Measurements from ENCODE around the gene NSD1.
"Not testable (repeated sequence)": the region's sequence is repeated elsewhere in the genome, so short reads cannot be mapped to it uniquely, and the experiment has no call there.

Gene NSD1

GRCh38 chr5:177231479-177232250, 98.1 kb downstream of the NSD1 start:
- no peak for DNase-seq (ENCODE audit: low spot score)

GRCh38 chr5:177232358-177232757, 98.8 kb downstream of the NSD1 start:
- no peak for DNase-seq (ENCODE audit: low spot score)

- no peak for DNase-seq (ENCODE audit: low spot score)
These were observed 99.2 kb downstream of the NSD1 start for GRCh38 chr5:177232761-177233160.

GRCh38 chr5:177233206-177233605, 99.6 kb downstream of the NSD1 start:
- DNase-seq (ENCODE audit: low spot score): no peak

GRCh38 chr5:177233802-177234201, 100.2 kb downstream of the NSD1 start:
- no peak for DNase-seq (ENCODE audit: low spot score)

- DNase-seq (ENCODE audit: low spot score): no peak
These were observed 101.3 kb downstream of the NSD1 start for GRCh38 chr5:177234841-177235240.

GRCh38 chr5:177241768-177242167, 108.2 kb downstream of the NSD1 start:
- no peak for DNase-seq (ENCODE audit: low spot score)

- DNase-seq (ENCODE audit: low spot score): no peak
These were observed 108.7 kb downstream of the NSD1 start for GRCh38 chr5:177242304-177242703.

GRCh38 chr5:177249761-177250537, 116.4 kb downstream of the NSD1 start:
- DNase-seq (ENCODE audit: low spot score): no peak

GRCh38 chr5:177253252-177253651, 119.7 kb downstream of the NSD1 start:
- no peak for DNase-seq (ENCODE audit: low spot score)

GRCh38 chr5:177256296-177256695, 122.7 kb downstream of the NSD1 start:
- DNase-seq (ENCODE audit: low spot score): no peak

GRCh38 chr5:177258711-177259110, 125.1 kb downstream of the NSD1 start:
- DNase-seq (ENCODE audit: low spot score): not testable (repeated sequence)

- DNase-seq (ENCODE audit: low spot score): no peak
These were observed 127.4 kb downstream of the NSD1 start for GRCh38 chr5:177260961-177261360.

- no peak for DNase-seq (ENCODE audit: low spot score)
These were observed 127.9 kb downstream of the NSD1 start for GRCh38 chr5:177261510-177261909.

- DNase-seq (ENCODE audit: low spot score): no peak
These were observed 130.6 kb downstream of the NSD1 start for GRCh38 chr5:177264178-177264577.

GRCh38 chr5:177265395-177265794, 131.8 kb downstream of the NSD1 start:
- no peak for DNase-seq (ENCODE audit: low spot score)

- no peak for DNase-seq (ENCODE audit: low spot score)
These were observed 135.8 kb downstream of the NSD1 start for GRCh38 chr5:177269232-177269895.

- DNase-seq (ENCODE audit: low spot score): no peak
These were observed 136.4 kb downstream of the NSD1 start for GRCh38 chr5:177269976-177270375.

- DNase-seq (ENCODE audit: low spot score): no peak
These were observed 137.1 kb downstream of the NSD1 start for GRCh38 chr5:177270653-177271052.

GRCh38 chr5:177271113-177271512, 137.5 kb downstream of the NSD1 start:
- DNase-seq (ENCODE audit: low spot score): no peak

GRCh38 chr5:177275883-177276282, 142.3 kb downstream of the NSD1 start:
- no peak for DNase-seq (ENCODE audit: low spot score)

GRCh38 chr5:177276886-177277285, 143.3 kb downstream of the NSD1 start:
- no peak for DNase-seq (ENCODE audit: low spot score)

- DNase-seq (ENCODE audit: low spot score): no peak
These were observed 154.6 kb downstream of the NSD1 start for GRCh38 chr5:177288191-177288590.

All from pons (tissue), 1 donor.